ENCODE results near the gene PEAR1.

GRCh38 chr1:156898971-156899664 lies 5.6 kb downstream of the PEAR1 start:
- TF ChIP-seq POLR2A (IDR thresholded peaks at IDR 0.05; ENCODE audit: low read depth, low read length) (no peak), POLR2AphosphoS5 (IDR thresholded peaks at IDR 0.05; ENCODE audit: low read depth, low read length) (no peak), TAF1 (IDR thresholded peaks at IDR 0.05; ENCODE audit: low read depth, low read length) (no peak)
